ENCODE measurements around the gene STK16. TPM values are rescaled to one million over a fixed set of nuclear protein-coding genes. Genes with fewer than 3 reads are reported as not detected.

Gene STK16
- total and polyA plus RNA-seq, 4 donors, result 5.8 to 44.3 (median 23.7) TPM

DNA sequence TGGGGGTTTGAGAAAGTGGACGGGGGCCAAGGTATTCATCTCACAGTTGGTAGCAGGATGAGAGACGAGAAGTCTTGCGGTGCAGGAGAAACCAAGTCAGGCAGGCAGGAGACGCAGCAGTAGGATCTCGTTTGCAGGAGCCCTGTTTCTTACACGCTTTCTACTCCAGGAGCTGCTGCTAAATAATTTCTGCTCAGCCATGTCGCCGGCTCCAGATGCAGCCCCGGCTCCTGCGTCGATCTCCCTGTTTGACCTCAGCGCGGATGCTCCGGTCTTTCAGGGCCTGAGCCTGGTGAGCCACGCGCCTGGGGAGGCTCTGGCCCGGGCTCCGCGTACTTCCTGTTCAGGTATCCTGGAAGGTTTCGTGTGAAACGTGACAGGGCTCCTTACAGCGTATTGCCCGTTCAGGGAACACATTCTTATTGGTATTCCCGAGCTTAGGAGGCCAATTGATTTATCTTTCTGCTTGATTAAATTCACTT, 15.2 kb upstream of the STK16 start:
- peaks cover 0 to 41% (median 35%) of the 10 kb centered on the region in 4 donors for H3K36me3 ChIP-seq (ENCODE audit: control insufficient read depth in 4 of 4, insufficient read depth in 3 of 4, low read depth in 1 of 4, low read length in 3 of 4)
- H3K4me1 ChIP-seq (ENCODE audit: control insufficient read depth in 4 of 4, insufficient read depth in 4 of 4, low read length in 3 of 4), result peaks cover 7 to 22% (median 18%) of the 10 kb centered on the region in 4 donors
- H3K4me3 ChIP-seq (ENCODE audit: low read depth in 1 of 3, low read length in 3 of 3), result peak overlapping the region; percentile 68 to 97 (median 89)
- H3K27ac ChIP-seq (ENCODE audit: low read depth in 1 of 2, low read length in 2 of 2), result peak overlapping the region; percentile 90 to 97
- under 1% methylated on average over 24 of the region's 24 CpGs for WGBS
- peak overlapping the region; percentile 63 to 94 for H3K9ac ChIP-seq (ENCODE audit: low read depth in 1 of 2, low read length in 2 of 2)
- TF ChIP-seq, protein P1, sequence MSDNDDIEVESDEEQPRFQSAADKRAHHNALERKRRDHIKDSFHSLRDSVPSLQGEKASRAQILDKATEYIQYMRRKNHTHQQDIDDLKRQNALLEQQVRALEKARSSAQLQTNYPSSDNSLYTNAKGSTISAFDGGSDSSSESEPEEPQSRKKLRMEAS (IDR thresholded peaks at IDR 0.05), result peak; percentile 7
- TF ChIP-seq EGR1 (IDR thresholded peaks at IDR 0.05; ENCODE audit: low read depth in 2 of 2) (no peak), JUND (IDR thresholded peaks at IDR 0.05) (no peak)
- H3K27me3 ChIP-seq (ENCODE audit: control insufficient read depth in 4 of 4, insufficient read depth in 4 of 4, low read length in 3 of 4), result no peaks in the 10 kb centered on the region
- DNase-seq (ENCODE audit: low spot score), result peak; percentile 59
- no peaks in the 10 kb centered on the region for H3K9me3 ChIP-seq (ENCODE audit: control insufficient read depth in 4 of 4, low read length in 3 of 4)

DNA sequence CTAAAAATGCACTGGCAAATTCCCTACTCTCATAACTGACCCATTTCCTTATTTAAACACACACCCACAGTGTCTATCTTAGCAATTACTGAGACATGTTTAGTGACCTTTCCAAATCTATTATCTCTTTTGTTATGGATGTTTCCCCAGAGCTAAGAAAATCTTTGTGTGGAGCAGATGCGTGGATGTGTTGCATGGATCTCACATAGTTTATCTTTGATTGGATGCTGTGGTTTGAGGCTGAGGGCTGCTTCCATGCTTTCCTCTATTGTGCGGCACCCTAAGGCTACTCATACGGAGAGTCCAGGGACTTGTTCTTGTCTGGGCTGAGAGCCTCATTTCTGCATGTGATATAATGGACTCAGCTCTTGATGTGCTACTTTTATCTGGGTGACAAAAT, 10.9 kb upstream of the STK16 start:
- Histone ChIP-seq H3K9me3 (ENCODE audit: control insufficient read depth in 4 of 4, low read length in 3 of 4) (no peaks in the 10 kb centered on the region), H3K27ac (ENCODE audit: low read depth in 1 of 2, low read length in 2 of 2) (no peak overlapping the region), H3K36me3 (ENCODE audit: control insufficient read depth in 4 of 4, insufficient read depth in 3 of 4, low read depth in 1 of 4, low read length in 3 of 4) (peaks cover 4 to 70% (median 62%) of the 10 kb centered on the region in 4 donors), H3K4me1 (ENCODE audit: control insufficient read depth in 4 of 4, insufficient read depth in 4 of 4, low read length in 3 of 4) (peaks cover 0 to 9% (median 7%) of the 10 kb centered on the region in 4 donors), H3K27me3 (ENCODE audit: control insufficient read depth in 4 of 4, insufficient read depth in 4 of 4, low read length in 3 of 4) (no peaks in the 10 kb centered on the region), H3K9ac (ENCODE audit: low read depth in 1 of 2, low read length in 2 of 2) (no peak overlapping the region), H3K4me3 (ENCODE audit: low read depth in 1 of 3, low read length in 3 of 3) (no peak overlapping the region)
- no peak for TF ChIP-seq YY1 (IDR thresholded peaks at IDR 0.05)
- no peak for TF ChIP-seq JUND (IDR thresholded peaks at IDR 0.05)
- TF ChIP-seq TAF1 (conservative IDR thresholded peaks at IDR 0.05), result no peak
- TF ChIP-seq NR2F2 (IDR thresholded peaks at IDR 0.05), result no peak
- TF ChIP-seq HNF4G (IDR thresholded peaks at IDR 0.05), result no peak
- TF ChIP-seq, protein P2, sequence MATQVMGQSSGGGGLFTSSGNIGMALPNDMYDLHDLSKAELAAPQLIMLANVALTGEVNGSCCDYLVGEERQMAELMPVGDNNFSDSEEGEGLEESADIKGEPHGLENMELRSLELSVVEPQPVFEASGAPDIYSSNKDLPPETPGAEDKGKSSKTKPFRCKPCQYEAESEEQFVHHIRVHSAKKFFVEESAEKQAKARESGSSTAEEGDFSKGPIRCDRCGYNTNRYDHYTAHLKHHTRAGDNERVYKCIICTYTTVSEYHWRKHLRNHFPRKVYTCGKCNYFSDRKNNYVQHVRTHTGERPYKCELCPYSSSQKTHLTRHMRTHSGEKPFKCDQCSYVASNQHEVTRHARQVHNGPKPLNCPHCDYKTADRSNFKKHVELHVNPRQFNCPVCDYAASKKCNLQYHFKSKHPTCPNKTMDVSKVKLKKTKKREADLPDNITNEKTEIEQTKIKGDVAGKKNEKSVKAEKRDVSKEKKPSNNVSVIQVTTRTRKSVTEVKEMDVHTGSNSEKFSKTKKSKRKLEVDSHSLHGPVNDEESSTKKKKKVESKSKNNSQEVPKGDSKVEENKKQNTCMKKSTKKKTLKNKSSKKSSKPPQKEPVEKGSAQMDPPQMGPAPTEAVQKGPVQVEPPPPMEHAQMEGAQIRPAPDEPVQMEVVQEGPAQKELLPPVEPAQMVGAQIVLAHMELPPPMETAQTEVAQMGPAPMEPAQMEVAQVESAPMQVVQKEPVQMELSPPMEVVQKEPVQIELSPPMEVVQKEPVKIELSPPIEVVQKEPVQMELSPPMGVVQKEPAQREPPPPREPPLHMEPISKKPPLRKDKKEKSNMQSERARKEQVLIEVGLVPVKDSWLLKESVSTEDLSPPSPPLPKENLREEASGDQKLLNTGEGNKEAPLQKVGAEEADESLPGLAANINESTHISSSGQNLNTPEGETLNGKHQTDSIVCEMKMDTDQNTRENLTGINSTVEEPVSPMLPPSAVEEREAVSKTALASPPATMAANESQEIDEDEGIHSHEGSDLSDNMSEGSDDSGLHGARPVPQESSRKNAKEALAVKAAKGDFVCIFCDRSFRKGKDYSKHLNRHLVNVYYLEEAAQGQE (IDR thresholded peaks at IDR 0.05), result no peak
- TF ChIP-seq FOXA1 (IDR thresholded peaks at IDR 0.05), result no peak
- TF ChIP-seq FOXA2 (IDR thresholded peaks at IDR 0.05), result no peak
- 95% methylated on average over 3 of the region's 3 CpGs for WGBS
- no peak for DNase-seq (ENCODE audit: low spot score)

DNA sequence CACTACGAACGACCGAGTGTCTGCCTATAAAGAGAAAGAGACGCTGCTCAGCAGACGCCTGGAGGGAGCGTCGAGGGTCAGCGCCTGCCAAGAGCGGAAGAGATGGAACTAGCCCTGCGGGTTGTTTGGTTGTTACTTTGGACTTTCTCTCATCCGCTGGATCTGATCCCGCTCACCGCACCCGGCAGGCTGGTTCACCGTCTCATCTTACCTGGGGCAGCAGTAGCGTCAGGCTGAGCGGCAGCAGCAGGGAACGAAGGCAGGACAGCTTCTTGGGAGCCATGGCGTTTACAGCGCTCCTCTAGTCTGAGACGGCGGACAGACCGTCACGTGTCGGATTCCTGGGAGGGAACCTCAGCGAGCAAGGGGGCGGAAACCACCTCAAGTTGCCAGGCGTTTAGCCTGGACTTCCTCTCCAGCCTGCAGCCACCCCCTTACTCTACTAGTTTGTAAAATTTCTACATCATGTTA, 2.0 kb upstream of the STK16 start:
- peak overlapping the region in 1 of 2 donors; percentile 68 for H3K9ac ChIP-seq (ENCODE audit: low read depth in 1 of 2, low read length in 2 of 2)
- WGBS, result 20% methylated on average over 28 of the region's 28 CpGs
- H3K9me3 ChIP-seq (ENCODE audit: control insufficient read depth in 4 of 4, low read length in 3 of 4), result no peaks in the 10 kb centered on the region
- peaks cover 0 to 10% (median 4%) of the 10 kb centered on the region in 4 donors for H3K36me3 ChIP-seq (ENCODE audit: control insufficient read depth in 4 of 4, insufficient read depth in 3 of 4, low read depth in 1 of 4, low read length in 3 of 4)
- peaks cover 7 to 43% (median 34%) of the 10 kb centered on the region in 4 donors for H3K4me1 ChIP-seq (ENCODE audit: control insufficient read depth in 4 of 4, insufficient read depth in 4 of 4, low read length in 3 of 4)
- no peak for DNase-seq (ENCODE audit: low spot score)
- TF ChIP-seq RXRA (IDR thresholded peaks at IDR 0.05) (peak in 1 of 2 donors; percentile 15), SP1 (IDR thresholded peaks at IDR 0.05) (peak; percentile 71), HNF4G (IDR thresholded peaks at IDR 0.05) (peak; percentile 20), YY1 (IDR thresholded peaks at IDR 0.05) (peak; percentile 39), RAD21 (IDR thresholded peaks at IDR 0.05) (peak in 1 of 2 donors; percentile 24), HNF4A (conservative IDR thresholded peaks at IDR 0.05) (peak; percentile 72 to 80), FOXA1 (IDR thresholded peaks at IDR 0.05) (no peak), TAF1 (conservative IDR thresholded peaks at IDR 0.05) (no peak), GABPA (IDR thresholded peaks at IDR 0.05 in 1 of 2, conservative IDR thresholded peaks at IDR 0.05 in 1 of 2) (peak in 1 of 2 donors; percentile 14), JUND (IDR thresholded peaks at IDR 0.05) (no peak)
- peak overlapping the region in 2 of 3 donors; percentile 10 to 28 for H3K4me3 ChIP-seq (ENCODE audit: low read depth in 1 of 3, low read length in 3 of 3)
- H3K27ac ChIP-seq (ENCODE audit: low read depth in 1 of 2, low read length in 2 of 2), result peak overlapping the region; percentile 61 to 67
- no peaks in the 10 kb centered on the region for H3K27me3 ChIP-seq (ENCODE audit: control insufficient read depth in 4 of 4, insufficient read depth in 4 of 4, low read length in 3 of 4)

Measured in liver (tissue), 9 donors.